GM19324 (cell line): Measurements from ENCODE around the gene DMAP1.

ENCODE experiments used
- ATAC-seq: cut with Tn5 transposase; IDR thresholded peaks from one replicate; pipeline ENCODE4 v1.9.1; 2021; ENCODE audit warnings: mild to moderate bottlenecking, moderate library complexity; ENCODE audit not compliant: unreplicated experiment, low FRiP score

Gene DMAP1

DNA sequence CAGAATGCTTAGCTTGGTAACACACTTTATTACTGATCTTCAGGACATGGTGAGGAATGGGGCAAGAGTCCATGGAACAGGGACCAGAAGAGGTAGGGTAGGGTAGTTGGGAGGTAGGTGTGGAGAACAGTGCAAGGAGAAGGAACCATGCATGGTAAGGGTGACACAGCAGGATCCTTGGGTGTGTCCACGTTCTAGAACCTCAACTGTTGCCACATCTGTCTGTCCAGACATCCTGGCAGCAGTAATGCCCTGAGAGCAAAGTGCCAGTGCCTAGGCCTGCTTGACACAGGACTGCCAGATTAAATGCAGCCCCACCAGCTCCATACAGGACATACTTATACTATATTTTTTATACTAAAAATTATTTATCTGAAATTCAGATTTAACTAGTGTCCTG, 13.9 kb downstream of the DMAP1 start:
- no peak for ATAC-seq

DNA sequence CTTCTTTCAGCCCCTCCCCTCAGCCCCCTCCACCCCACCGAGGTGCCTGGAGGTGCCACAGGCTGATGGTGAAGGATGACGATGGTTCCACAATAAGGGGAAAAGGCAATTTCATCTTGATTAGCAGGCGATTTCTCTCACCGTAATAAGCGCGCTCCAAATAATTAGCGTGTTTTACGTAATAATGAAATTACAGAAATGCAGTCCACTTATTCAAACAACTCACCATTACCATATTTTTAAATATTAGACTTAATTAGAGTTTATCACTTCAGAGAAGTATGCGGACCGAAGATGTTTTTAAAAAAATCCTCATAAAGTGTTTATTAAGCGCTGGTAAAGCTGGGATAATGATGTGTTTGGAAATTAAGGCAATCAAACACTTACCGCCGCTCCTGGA, 14.9 kb downstream of the DMAP1 start:
- ATAC-seq = no peak

DNA sequence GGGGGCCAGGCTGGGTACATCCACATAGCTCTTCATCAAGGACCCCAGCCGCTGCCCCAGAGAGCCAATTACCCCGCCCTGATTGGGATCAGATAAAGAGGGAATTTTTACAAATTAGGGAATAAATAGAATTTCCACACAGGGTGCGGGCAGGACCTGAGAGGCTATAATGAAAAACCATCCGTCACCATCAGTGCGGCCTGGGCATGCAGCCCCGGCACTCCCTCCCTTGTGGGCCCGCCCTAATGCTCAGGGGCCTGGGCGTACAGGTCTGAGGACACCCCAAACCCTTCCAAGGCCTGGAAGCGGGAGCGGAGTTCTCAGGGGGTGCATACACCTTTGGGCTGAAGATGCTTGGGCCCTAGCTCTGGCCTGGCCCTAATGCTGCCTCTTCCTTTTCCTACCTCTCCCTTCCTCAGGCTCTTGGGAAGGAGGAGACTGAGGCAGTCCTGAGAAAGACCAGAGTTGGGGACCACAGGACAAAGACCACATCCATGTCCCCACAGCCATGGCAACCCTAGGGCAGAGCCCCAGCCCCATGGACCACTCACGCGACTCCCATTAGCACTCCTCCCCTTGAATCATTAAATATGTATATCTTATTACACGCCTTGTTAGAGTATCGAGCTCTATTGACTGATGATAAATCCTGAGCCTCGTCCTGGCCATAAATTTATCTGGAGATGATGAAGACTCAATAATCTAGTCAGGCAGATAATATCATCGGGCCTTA, 16.3 kb downstream of the DMAP1 start:
- no peak for ATAC-seq

DNA sequence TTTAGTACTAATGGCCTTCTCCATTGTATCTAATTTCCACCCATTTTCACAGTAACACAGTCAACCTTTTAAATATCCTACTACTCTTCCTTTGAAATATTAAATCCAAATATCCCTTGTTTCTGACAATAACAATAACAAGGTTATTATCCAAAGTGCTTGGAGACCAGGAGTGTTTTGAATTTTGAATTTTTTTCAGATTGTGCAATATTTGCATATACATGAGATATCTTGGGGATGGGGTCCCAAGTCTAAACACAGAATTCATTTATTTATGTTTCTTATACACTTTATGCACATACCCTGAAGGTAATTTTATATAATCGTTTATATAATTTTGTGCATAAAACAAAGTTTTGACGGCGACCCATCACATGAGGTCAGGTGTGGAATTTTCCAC, 17.5 kb downstream of the DMAP1 start:
- ATAC-seq = no peak

DNA sequence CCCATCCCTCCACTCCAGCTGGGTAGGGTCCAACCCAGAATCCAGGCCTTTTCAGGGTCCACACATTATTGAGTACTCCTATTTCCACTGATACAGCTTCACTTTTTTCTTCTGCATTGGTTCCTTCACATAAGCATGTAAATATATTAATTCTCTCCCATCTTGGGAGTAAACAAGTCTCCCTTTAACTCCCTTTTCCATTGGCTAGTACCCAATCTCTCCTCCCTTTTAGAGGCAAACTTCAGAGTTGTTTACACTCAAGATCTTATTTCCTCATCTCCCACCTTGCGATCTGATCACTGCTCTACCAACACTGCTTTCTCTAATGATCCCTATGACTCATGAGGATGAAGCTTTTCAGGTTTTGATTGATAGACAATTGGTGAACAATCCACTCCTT, 20.3 kb downstream of the DMAP1 start:
- ATAC-seq = no peak

DNA sequence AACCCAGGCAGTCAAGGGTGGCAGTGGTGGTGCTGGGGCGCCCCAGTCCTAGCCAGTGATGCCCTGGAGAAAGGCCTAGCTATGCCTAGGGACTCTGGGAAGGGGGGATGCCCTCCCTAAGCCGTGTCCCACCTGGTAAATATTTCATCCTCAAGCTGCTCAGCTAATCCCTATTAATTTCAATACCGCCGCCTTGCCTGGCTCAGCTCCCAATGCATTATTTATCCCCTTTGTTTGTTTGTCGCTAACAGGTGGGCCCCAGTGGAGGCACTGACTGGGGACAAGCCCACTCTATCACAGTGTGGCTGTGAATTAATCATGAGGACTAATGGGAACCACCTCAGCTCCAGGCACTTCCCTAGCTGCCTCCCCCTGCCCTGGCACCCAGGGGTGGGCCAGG, 22.5 kb downstream of the DMAP1 start:
- no peak for ATAC-seq

DNA sequence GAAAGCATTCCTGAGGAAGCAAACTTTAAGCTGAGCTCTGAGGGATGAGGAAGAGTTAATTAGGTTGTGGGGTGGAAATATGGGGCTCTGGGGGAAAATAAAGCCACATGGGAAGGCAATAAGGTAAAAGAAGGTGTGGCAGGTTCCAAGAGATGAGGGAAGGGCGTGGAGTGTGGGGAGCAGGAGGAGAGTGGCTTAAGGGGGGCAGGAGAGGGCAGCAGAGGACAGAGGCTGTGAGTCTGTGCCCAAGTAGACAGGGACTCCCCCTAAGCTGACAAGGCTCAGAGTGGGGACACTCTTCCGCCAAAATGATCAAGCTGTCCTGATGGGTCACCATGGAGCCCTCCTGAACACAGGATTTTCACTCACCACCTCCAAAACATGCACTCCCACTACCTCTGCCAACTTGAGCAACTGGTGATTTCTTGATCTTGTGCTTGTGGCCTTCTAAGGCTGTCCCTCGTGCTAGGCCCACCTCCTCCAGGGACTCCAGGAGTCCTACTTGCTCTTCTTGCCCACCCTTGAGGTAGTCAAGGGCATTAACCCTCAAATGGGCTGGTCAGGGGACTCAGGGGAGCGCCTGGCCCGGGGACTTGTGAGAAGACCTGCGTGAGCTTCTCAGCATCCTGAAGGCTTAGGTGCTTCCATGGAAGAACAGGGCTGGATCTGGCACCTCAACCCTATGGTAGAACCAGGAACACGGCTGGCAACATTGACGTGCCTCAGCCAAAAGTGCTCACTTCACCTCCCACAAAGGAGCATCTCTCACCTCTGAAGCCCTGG, 23.4 kb downstream of the DMAP1 start:
- no peak for ATAC-seq

DNA sequence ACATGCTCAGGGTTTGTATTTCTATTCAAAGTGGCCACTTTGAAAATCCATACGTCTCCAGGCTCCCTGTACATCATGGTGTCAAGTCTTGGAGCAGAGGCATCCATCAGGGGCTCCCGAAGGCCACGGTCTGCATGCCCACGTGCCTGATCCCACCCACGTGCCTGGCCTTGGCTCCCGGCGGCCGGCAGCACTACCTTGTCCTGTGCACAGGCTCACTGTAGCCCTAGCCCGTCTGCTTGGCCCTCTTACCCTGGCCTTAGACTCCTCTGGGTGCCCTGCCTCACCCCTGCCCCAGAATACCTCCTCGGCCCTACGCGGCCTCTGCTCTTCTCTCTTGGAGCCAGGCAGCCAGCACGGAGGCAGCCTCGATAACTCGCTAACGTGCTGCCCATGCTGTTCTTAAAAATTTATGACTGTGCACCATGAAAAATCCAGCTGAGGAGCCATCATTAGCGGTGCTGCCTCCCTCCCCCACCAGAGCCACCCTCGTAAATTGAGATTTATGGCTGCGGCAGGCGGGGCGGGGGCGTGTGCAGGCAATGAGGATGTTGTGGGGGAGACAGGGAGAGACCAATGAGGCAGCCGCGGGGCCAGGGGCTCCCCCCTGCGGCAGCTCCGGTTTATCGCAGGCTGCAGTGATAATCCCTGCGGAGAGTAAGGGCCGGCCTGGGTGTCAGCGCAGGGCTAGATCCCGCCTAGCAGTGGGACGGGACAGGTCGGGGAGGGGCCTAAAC, 24.6 kb downstream of the DMAP1 start:
- ATAC-seq = no peak

DNA sequence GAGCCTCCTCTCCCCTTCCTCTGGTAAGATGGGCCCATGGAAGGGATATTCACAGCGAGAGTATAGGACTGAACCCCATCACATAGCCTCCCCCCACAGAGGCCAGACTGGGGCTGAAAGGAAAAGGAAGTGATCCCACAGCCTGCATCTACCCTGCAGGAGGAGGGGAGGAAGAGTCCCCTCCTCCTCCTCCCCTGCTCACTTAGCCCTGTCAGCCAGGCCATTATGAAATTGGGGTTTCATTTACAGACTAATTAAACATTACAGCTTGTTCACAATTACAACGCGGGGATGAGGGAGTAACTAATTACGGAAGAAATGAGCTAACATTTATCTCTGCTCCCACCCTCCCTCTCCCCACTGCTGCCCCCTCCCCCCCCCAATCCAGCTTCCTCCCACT, 25.4 kb downstream of the DMAP1 start:
- no peak for ATAC-seq

DNA sequence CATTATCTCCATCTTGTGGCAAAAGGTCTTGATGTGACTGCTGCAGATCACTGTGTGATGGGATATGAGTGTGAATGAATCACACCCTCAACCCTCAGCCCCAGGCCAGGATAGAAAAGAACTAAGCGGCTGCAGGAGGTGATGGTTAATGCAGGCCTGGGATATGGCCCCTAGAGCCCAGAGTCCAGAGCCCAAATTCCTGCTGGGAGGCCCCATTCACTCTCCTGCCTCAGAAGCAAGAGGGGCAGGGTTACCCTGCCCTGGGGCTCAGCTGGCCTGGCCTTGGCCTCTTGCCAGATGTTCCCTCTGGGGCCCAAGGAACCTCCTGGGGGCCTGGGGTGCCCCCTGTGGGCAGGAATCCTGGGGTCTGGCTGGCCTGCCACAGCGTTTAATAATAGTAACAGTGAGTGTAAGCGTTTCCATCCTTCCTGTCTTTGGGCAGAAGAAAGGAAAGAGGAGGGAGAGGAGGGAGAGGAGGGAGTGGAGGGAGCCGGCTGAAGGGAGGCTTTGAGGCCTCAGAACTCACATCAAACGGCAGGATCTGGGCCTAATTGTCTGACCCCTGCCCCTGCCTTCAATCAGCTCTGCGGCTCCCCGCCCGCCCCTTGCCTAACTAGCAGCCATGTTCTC, 26.2 kb downstream of the DMAP1 start:
- ATAC-seq = no peak

DNA sequence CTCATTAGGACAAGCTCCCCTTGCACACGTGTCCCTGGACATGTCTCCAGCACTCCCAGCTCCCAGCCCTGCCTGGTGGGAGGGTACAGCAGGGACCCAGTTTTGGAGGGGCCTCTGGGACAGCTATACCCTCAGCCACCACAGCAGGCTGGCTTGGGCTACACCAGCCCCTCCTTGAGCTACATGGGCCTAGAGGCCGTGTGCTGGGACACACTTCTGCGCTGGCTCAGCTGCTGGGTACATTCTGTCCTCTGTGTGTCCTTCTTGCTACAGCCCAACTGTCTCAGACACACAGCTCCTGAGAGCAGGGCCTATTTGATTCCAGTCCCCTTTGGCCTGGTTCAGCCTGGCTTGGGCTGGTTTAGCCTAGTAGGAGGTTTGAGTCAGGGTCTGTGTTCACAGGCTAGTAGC, 26.7 kb downstream of the DMAP1 start:
- no peak for ATAC-seq

DNA sequence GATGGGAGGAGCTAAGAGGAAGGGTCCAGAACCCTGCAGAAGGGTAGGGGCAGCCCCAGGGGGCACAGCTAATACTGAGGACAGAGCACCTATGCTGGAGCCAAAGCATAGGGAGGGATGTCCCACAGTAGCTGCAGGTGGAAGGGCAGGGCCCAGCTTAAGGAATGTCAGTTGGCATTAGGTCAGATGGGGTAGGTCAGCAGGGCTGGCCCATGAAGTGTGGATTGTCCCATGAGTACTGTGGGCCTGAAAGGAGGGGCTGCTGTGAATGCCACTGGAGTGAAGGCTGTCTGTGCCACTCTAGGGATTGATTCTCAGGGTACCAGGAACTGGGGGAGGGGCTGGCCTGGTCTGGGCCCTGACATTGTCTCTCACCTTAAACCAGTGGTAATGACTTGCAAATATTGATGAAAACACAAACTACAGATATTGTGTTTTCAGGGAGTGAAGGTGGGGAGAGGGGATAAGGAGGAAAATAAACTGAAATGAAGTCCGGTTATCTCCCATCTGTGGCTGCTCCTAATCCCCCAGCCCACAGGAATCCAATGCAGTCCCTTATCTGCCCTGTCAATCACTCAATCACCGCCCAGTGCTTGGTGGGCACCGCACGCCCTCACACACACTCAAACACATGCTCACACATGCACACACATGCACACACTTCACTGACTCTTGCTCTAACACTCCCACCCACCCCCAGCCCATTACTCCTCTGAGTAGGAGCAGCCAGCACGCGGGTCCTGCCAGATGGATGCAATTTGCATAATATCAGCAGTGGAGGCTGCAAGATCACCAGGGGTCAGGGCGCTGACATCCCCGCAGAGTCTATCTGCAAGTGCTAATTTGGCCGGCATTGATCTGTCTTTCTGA, 27.8 kb downstream of the DMAP1 start:
- ATAC-seq = no peak

DNA sequence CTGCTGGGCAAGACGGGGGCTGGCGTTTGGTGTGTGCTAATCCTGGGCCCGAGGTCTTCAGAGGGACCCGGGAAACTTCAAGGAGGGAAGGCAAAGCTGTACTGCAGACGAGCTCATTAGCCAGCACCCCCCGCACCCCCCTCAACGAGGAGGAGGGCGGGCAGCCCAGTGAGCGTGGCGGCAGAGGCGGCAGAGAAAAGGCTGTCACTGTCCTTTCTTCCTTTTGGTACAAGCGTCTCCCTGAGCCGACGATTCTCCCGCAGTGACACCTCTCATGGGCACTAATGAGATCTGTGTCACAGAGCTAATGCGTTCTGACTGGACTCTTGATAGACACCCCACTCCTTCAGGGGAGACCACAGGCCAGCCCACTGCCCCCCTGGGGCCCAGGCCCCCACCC, 29.5 kb downstream of the DMAP1 start:
- ATAC-seq = no peak

DNA sequence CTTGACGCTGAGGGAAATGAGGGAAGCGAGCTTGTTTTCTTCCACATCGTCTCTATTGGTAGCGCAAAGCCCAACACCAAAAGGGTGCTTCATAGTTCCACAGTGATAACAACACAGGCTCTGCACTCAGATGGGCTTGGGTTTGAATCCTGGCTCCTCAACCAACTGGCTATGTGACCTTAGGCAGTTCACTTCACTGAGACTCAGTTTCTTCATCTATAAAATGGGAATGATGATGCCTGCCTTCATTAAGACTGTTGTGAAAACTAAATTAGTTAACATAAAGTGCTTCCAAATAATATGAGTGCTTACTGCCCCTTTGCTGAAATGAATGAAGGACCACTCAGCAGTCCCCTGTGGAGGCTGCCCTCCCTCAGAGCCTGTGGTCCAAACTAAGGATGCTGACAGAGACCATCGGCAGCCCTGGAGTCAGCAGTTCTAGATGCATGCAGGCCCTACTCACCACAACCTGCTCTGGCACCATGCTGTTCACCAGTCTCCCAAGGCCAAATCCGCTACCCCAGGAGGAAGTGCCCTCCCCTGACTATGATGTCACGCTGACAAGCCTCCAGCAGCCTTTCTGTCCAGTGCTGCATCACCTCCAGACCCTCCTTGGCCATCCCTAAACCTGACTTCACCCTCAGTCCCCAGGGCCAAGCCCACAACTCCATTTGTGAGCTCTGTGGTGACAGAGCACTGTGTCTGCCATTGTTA, 30.7 kb downstream of the DMAP1 start:
- ATAC-seq = no peak

DNA sequence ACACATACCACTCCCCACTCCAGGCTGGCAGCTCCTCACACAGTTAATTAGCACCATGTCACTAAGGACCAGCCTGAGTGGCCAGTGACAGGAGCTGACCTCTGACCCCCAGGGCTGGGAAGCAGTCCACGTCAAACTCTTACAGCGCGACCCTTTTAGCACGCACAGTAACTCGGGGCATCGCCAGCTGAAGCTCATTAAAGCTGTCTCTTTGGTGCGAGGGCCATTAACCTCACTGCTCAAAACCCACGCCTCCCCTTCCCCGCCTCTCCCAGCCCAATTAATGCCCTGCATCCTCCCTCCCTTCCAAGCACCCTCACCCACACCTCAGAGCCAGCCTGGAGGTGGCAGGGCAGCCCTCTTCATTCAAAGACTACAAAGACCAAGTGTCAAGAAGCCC, 31.7 kb downstream of the DMAP1 start:
- no peak for ATAC-seq

DNA sequence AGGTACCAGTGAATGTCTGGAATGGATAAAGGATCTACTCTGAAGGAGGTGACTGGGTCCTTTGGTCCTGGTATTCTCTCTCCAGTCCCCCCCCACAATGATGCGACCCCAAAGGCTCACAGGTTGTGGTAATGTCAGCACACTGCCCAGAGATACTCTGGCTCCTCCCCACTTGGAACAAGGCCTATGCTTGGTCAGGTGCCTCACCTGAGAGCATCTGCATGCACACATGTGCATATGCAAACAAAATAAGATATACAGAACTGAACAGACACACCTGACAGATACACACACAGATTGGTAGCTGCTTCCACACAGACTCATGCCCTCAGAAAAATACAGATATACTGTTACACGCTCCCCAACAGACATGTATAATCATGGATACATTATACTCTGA, 33.5 kb downstream of the DMAP1 start:
- no peak for ATAC-seq

DNA sequence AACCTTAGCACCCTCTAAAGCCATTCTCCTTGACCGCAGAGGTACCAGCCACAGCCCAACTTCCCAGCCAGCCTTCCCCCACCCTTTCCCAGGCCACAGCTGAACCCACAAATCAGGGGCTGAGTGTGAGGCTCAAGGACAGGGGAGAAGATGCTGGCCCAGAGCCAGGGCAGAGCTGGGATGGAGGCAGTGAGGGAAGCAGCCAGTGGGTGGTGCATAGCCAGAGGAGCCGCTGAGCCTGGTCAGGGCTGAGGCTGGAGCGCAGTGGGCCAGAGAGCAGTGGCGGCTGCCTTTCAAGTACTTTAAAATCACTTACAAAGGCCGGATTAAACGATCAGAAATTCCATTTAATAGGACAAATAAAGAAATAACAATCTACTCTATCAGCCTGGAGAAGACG, 36.3 kb downstream of the DMAP1 start:
- ATAC-seq = no peak

DNA sequence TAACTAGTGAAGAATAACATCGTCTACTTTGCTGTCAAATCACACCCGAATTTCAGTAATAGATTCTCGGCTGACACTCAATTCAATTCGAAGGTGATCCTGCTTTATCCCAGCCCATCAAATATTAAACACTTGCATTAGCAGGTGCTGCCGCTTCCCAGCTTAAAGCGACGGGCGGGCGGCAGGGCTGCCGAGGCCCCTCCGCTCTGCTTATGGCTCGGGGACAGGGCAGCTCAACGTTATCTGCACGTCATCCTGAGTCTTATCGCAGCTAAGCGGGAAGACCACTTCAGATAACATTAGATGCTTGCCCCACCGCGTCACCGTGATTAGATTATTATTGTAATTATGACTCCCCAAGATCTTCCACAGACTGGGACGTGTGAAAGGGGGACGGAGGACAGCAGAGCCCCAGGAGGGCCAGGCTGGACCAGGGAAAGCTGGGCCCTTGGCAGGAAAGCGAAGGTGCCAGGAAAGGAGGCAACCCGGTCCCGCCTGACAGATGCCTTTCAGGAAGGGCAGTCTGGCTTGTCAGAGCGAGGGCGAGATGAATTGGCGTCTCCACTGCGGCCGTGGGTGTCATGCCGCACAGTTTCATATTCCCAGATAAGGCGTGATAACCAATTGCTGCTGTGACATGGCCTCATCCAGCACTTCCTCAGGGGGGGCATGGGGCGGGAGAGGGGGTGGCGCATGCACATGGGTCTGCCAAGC, 37.0 kb downstream of the DMAP1 start:
- no peak for ATAC-seq

DNA sequence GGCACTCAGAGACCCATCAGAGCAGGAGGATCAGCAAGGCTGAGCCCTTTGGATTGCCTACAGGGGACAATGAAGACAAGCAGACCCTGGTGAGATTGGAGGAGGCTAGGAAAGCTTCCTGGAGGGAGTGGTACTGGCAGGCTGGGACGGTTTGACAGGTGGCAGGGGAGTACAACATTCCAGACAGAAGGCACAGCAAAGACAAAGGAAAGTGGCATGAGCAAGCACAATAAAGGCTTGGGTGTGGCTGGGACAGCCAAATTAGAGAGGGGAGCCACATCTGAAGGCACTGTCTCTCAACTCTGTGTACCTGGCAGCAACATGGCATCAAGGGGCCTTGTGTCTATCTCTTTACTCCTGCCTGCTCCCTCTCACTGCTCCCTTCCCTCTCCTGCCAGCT, 38.2 kb downstream of the DMAP1 start:
- no peak for ATAC-seq
